Measurements from ENCODE around the gene NUDT1.

The NUDT1 gene

DNA sequence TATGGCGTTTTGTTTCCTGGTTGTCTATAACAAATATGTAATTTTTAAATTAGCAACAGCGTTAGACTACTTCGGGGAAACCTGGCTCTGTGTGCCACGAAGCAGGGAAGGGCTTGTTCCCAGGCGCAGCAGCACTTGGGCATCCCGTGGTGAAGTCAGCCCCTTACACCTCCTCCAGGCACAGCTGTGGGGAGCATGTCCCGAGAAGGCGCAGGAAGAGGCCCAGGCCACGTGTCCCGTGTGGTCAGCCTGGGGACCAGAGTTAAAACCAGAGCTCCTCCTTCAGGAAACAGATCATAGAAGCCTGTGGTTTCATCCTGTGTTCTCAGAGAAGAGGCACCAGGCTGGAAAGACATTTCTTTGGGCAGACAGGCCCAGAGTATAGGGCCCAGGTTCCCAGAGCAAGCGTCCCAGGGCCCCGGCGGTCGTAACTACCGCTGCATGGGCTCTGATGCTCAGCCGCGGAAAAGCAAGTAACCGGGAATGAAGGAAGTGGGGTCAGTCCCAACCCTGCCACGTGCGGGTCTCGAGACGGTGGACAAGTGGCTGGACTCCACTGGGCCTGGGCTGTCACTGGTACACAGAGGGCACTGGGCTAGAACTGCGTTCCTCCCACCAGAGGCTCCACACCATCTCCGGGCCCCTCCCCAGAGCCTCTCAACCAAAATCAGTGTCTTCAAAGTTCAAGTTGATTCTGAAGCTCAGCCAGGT lies 7.1 kb downstream of the NUDT1 start:
- no peak for DNase-seq (ENCODE audit: extremely low spot score)
- ChIA-PET CTCF (interaction anchor here (0.7 kb wide), 1 partner anchor 70 kb away, joined by 4 read pairs; no protein-coding TSS in a partner anchor), POLR2A (interaction anchor here (1.5 to 2.0 kb wide), 2 partner anchors 7 to 105 kb away, joined by 3 to 4 read pairs; partner anchors contain the start of genes MRM2 and NUDT1)
- no peak for TF ChIP-seq ZNF384 (IDR thresholded peaks at IDR 0.05)
- no peak for TF ChIP-seq L3MBTL2 (conservative IDR thresholded peaks at IDR 0.05)
- TF ChIP-seq ARNT (IDR thresholded peaks at IDR 0.05), result no peak
- no peak for TF ChIP-seq CTBP1 (IDR thresholded peaks at IDR 0.05; ENCODE audit: borderline replicate concordance)
- TF ChIP-seq NFRKB (IDR thresholded peaks at IDR 0.05), result no peak
- no peak for TF ChIP-seq FOXM1 (IDR thresholded peaks at IDR 0.05; ENCODE audit: borderline replicate concordance)
- no peak for TF ChIP-seq HDGF (IDR thresholded peaks at IDR 0.05; ENCODE audit: borderline replicate concordance)
- no peak for TF ChIP-seq SP1 (IDR thresholded peaks at IDR 0.05)
- TF ChIP-seq, protein P1, sequence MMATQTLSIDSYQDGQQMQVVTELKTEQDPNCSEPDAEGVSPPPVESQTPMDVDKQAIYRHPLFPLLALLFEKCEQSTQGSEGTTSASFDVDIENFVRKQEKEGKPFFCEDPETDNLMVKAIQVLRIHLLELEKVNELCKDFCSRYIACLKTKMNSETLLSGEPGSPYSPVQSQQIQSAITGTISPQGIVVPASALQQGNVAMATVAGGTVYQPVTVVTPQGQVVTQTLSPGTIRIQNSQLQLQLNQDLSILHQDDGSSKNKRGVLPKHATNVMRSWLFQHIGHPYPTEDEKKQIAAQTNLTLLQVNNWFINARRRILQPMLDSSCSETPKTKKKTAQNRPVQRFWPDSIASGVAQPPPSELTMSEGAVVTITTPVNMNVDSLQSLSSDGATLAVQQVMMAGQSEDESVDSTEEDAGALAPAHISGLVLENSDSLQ (IDR thresholded peaks at IDR 0.05), result no peak
- TF ChIP-seq TARDBP (IDR thresholded peaks at IDR 0.05), result no peak
- no peak for TF ChIP-seq FOXK2 (IDR thresholded peaks at IDR 0.05)
- TF ChIP-seq FOXA1 (IDR thresholded peaks at IDR 0.05), result no peak

DNA sequence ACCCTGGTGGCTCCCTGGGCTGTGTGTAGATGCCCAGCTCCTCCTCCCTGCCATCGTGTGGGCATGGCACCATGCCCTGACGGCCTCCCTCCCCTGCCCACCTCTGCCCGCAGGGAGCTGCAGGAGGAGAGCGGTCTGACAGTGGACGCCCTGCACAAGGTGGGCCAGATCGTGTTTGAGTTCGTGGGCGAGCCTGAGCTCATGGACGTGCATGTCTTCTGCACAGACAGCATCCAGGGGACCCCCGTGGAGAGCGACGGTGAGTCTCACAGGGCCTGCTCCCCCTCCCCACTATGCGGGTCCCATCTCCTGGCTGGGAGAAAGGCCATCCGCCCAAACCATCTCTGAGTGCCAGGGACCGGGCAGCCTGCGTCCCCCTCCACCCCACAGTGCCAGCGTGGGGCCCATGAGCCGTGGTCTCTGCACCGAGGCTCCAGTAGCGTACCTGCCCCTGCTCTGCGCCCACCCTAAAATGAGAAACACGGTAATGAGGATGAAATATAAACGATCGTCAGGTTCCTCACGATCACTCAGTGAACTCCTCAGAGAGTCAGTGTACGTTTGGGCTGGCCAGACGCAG lies 7.8 kb downstream of the NUDT1 start:
- CTCF ChIA-PET, result no interaction called here
- no peak for DNase-seq (ENCODE audit: extremely low spot score)
- POLR2A ChIA-PET, result interaction anchor here (0.6 to 2.0 kb wide), 3 partner anchors 8 to 153 kb away, joined by 3 to 4 read pairs (median 3); partner anchors contain the start of genes CHST12, MRM2 and NUDT1
- no peak for TF ChIP-seq HDGF (IDR thresholded peaks at IDR 0.05; ENCODE audit: borderline replicate concordance)
- TF ChIP-seq FOXM1 (IDR thresholded peaks at IDR 0.05; ENCODE audit: borderline replicate concordance), result no peak
- TF ChIP-seq ARNT (IDR thresholded peaks at IDR 0.05), result no peak
- TF ChIP-seq, protein P1 (IDR thresholded peaks at IDR 0.05), result no peak
- TF ChIP-seq CTBP1 (IDR thresholded peaks at IDR 0.05; ENCODE audit: borderline replicate concordance), result no peak
- no peak for TF ChIP-seq LEF1 (IDR thresholded peaks at IDR 0.05; ENCODE audit: borderline replicate concordance)
- no peak for TF ChIP-seq SP1 (IDR thresholded peaks at IDR 0.05)
- no peak for TF ChIP-seq TARDBP (IDR thresholded peaks at IDR 0.05)
- no peak for TF ChIP-seq ELF4 (IDR thresholded peaks at IDR 0.05)
- TF ChIP-seq FOXA1 (IDR thresholded peaks at IDR 0.05), result no peak
- TF ChIP-seq FOXK2 (IDR thresholded peaks at IDR 0.05), result no peak
- no peak for TF ChIP-seq ZNF384 (IDR thresholded peaks at IDR 0.05)
- no peak for TF ChIP-seq SUZ12 (IDR thresholded peaks at IDR 0.05)
- no peak for TF ChIP-seq BHLHE40 (IDR thresholded peaks at IDR 0.05; ENCODE audit: borderline replicate concordance)

DNA sequence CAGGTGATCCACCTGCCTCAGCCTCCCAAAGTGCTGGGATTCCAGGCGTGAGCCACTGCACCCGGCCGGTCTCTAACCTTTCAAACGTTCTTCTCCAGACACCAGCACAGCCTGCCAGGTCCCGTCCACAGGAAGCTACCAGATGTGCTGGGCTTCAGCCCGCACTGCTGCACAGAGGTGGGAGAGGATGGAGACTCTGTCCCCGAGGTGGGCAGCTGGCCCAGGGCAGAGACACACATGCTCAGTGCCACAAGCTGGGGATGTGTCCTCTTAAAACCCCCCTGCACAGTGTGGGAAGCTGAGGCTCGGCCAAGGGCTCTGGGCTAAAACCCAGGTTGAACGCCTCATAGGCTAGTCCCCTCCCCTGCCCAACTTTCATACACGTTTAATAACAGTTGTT lies 9.4 kb downstream of the NUDT1 start:
- CTCF ChIA-PET, result no interaction called here
- DNase-seq (ENCODE audit: extremely low spot score), result no peak
- TF ChIP-seq ELF4 (IDR thresholded peaks at IDR 0.05) (no peak), ARNT (IDR thresholded peaks at IDR 0.05) (no peak), ZNF384 (IDR thresholded peaks at IDR 0.05) (no peak)
- POLR2A ChIA-PET, result no interaction called here

DNA sequence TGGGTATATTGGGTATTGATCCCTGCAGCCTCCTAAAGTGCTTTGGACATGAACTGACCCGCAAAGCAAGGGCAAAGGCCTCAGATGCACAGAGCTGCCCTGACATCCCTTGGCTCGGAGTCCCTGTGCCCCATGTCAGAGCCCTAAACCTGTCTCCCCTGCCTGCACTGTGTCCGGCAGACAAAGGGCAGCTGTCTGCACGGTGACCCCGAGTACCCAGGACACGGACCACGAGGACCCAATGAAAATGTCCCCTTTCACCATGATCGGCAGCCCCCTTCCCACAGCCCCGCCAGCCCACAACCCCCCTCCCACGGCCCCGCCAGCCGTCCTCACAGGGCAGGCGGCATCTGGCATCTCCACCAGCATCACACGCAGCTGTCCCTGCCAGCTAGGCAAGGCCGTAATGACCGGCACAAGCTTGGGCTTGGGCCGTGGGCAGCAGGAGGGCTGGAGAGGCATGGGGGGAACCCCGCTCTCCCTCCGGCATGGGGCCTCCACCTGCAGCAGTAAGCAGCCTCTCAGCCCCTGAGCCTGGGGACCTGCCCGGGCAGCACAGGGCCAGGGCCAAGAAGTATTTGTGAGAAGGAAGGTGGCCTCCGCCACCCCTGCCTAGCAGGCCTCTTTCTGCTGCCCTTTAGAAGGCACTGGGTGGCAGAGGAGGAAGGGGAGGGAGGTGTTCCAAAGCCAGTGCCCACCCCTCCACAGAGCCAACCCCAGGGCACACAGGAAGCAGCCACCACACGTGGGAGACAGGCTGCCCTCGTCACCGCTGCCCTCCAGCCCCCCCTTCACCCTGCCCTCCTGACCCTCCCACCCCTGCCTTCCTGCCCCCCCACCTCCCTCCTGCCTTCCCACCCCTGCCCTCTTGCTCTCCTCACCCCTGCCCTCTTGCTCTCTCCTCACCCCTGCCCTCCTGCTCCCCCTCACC lies 10.1 kb downstream of the NUDT1 start:
- TF ChIP-seq HDGF (IDR thresholded peaks at IDR 0.05; ENCODE audit: borderline replicate concordance), result no peak
- TF ChIP-seq ELF4 (IDR thresholded peaks at IDR 0.05), result no peak
- TF ChIP-seq, protein P1 (IDR thresholded peaks at IDR 0.05), result no peak
- no peak for TF ChIP-seq CTBP1 (IDR thresholded peaks at IDR 0.05; ENCODE audit: borderline replicate concordance)
- no peak for TF ChIP-seq L3MBTL2 (conservative IDR thresholded peaks at IDR 0.05)
- TF ChIP-seq TARDBP (IDR thresholded peaks at IDR 0.05), result no peak
- no peak for TF ChIP-seq ZNF384 (IDR thresholded peaks at IDR 0.05)
- TF ChIP-seq NFRKB (IDR thresholded peaks at IDR 0.05), result no peak
- no peak for TF ChIP-seq ARNT (IDR thresholded peaks at IDR 0.05)
- TF ChIP-seq BHLHE40 (IDR thresholded peaks at IDR 0.05; ENCODE audit: borderline replicate concordance), result no peak
- no peak for TF ChIP-seq LEF1 (IDR thresholded peaks at IDR 0.05; ENCODE audit: borderline replicate concordance)
- no peak for TF ChIP-seq SP1 (IDR thresholded peaks at IDR 0.05)
- no peak for TF ChIP-seq FOXK2 (IDR thresholded peaks at IDR 0.05)
- TF ChIP-seq SUZ12 (IDR thresholded peaks at IDR 0.05), result no peak
- TF ChIP-seq FOXM1 (IDR thresholded peaks at IDR 0.05; ENCODE audit: borderline replicate concordance), result no peak
- no peak for TF ChIP-seq FOXA1 (IDR thresholded peaks at IDR 0.05)
- CTCF ChIA-PET, result no interaction called here
- no peak for DNase-seq (ENCODE audit: extremely low spot score)
- POLR2A ChIA-PET, result no interaction called here

DNA sequence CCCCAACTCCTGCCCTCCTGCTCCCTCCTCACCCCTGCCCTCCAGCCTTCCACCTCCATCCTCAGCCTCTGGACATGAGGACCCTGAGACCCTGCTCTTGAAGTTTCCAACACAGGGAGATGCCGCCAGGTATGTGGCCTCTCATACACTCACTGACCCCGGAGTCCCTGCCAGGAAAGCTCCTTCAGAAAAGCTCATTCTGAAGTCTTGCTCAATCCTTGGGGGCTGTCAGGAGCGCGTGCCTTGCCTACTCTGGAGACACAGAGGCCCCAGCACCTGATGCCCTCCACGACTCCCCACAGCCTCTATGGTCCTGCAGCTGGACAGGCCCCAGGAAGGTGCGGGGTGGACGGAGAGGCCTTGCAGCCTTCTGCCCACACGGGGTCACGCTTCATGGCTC lies 11.0 kb downstream of the NUDT1 start:
- CTCF ChIA-PET, result no interaction called here
- POLR2A ChIA-PET, result interaction anchor here (1.3 kb wide), 1 partner anchor 11 kb away, joined by 3 read pairs; the partner anchor contains the start of genes MRM2 and NUDT1
- DNase-seq (ENCODE audit: extremely low spot score), result no peak
- no peak for TF ChIP-seq ZNF384 (IDR thresholded peaks at IDR 0.05)
- TF ChIP-seq LEF1 (IDR thresholded peaks at IDR 0.05; ENCODE audit: borderline replicate concordance), result no peak
- no peak for TF ChIP-seq ELF4 (IDR thresholded peaks at IDR 0.05)
- no peak for TF ChIP-seq FOXA1 (IDR thresholded peaks at IDR 0.05)
- TF ChIP-seq, protein P1 (IDR thresholded peaks at IDR 0.05), result no peak
- no peak for TF ChIP-seq SP1 (IDR thresholded peaks at IDR 0.05)
- no peak for TF ChIP-seq BHLHE40 (IDR thresholded peaks at IDR 0.05; ENCODE audit: borderline replicate concordance)
- TF ChIP-seq FOXK2 (IDR thresholded peaks at IDR 0.05), result no peak
- TF ChIP-seq NFRKB (IDR thresholded peaks at IDR 0.05), result no peak
- no peak for TF ChIP-seq FOXM1 (IDR thresholded peaks at IDR 0.05; ENCODE audit: borderline replicate concordance)
- no peak for TF ChIP-seq L3MBTL2 (conservative IDR thresholded peaks at IDR 0.05)
- no peak for TF ChIP-seq CTBP1 (IDR thresholded peaks at IDR 0.05; ENCODE audit: borderline replicate concordance)
- no peak for TF ChIP-seq HDGF (IDR thresholded peaks at IDR 0.05; ENCODE audit: borderline replicate concordance)

All from HEK293T (cell line).